ENCODE measurements around the gene SCGB1C1.

Gene SCGB1C1

DNA sequence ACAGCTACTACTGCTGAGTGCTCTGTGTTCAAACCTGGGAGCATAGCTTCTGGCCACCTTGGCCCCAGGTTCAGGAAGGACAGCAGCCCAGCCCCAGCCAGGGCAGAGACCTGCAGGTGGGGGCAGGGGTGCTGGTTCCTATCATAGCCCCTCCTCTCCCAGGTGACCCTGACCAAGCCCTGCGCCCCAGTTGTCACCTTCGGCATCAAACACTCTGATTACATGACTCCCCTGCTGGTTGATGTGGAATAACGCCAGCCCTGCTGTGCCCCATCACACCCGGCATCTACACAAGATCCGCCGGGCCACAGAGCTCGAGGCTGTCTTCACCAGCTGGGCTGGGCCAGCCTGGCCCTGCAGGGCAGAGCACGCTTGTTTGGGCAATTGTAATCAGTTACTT is 6.9 kb downstream of the SCGB1C1 start:
- no peaks in the 10 kb centered on the region for H3K9me3 ChIP-seq (ENCODE audit: control insufficient read depth, insufficient read depth, low read length)
- no peaks in the 10 kb centered on the region for H3K4me1 ChIP-seq (ENCODE audit: control insufficient read depth, insufficient read depth, low read length)
- no peak overlapping the region for H3K9ac ChIP-seq (ENCODE audit: low read depth, low read length)
- peaks cover 2% of the 10 kb centered on the region for H3K36me3 ChIP-seq (ENCODE audit: control insufficient read depth, insufficient read depth, low read length)
- no peak overlapping the region for H3K4me3 ChIP-seq (ENCODE audit: low read depth, low read length)
- H3K27me3 ChIP-seq (ENCODE audit: control insufficient read depth, insufficient read depth, low read length), result no peaks in the 10 kb centered on the region

DNA sequence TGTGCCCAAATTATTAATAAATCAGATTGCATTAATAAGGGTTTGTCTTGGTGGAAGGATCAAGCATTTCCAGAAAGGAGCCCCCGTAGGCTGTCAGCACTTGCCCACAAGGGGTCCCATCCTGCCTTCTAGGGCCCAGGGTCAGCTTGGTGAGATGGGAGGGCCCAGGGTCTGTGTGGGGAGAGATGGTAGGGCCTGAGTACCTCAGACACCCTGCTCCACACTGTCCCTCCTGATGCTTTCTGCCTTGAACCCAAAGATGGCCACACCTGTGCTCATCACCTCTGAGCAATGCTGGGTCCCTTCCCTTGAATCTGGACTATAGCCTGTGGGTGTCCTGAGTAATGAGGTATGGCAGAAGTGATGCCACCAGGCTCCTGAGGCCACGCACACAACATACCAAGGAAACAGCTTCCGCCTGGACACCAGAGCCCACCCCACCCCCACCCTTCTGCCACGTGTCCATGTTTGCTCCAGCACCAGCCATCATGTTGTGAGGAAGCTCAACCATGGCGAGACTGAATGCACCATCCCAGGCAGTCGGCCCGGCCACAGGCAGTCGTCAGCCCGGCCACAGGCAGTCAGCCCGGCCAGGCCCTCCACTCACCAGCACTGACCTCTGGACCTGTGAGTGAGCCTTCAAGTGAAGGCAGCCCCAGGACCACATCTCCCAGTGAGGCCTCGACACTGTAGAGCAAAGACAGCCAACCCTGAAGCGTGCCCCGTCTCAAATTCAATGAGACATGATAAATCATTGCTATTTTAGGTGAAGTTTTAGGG is 7.5 kb downstream of the SCGB1C1 start:
- no peaks in the 10 kb centered on the region for H3K4me1 ChIP-seq (ENCODE audit: control insufficient read depth, insufficient read depth, low read length)
- no peak overlapping the region for H3K9ac ChIP-seq (ENCODE audit: low read depth, low read length)

DNA sequence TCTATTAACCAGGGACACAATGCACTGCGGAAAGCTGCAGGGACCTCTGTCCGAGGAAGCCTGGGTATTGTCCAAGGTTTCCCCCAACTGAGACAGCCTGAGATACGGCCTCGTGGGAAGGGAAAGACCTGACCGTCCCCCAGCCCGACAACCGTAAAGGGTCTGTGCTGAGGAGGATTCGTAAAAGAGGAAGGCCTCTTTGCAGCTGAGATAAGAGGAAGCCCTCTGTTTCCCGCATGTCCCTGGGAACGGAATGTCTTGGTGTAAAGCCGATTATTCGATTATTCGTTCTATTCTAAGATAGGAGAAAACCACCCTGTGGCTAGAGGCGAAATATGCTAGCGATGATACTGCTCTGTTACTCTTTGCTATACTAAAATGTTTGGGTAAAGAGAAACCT is 9.1 kb downstream of the SCGB1C1 start:
- H3K36me3 ChIP-seq (ENCODE audit: control insufficient read depth, insufficient read depth, low read length), result peaks cover 13% of the 10 kb centered on the region

More for the DNA sequence above, 7.5 kb downstream of the SCGB1C1 start:
- H3K4me3 ChIP-seq (ENCODE audit: low read depth, low read length), result no peak overlapping the region
- no peaks in the 10 kb centered on the region for H3K27me3 ChIP-seq (ENCODE audit: control insufficient read depth, insufficient read depth, low read length)
- peaks cover 7% of the 10 kb centered on the region for H3K36me3 ChIP-seq (ENCODE audit: control insufficient read depth, insufficient read depth, low read length)
- H3K9me3 ChIP-seq (ENCODE audit: control insufficient read depth, insufficient read depth, low read length), result no peaks in the 10 kb centered on the region

DNA sequence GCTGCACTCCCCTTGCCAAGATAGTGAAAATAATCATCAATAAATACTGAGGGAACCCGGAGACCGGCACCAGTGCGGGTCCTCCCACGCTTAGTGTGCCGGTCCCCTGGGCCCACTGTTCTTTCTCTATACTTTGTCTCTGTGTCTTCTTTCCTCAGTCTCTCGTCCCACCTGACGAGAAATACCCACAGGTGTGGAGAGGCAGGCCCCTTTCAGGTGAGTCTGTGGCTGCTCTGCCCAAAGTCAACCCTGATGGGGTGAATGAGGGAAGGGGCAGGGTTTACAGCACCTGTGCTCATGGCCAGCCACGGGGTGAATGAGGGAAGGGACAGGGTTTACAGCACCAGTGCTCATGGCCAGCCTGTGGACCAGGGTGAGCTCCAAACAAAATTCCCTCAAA is 9.6 kb downstream of the SCGB1C1 start:
- Histone ChIP-seq H3K9me3 (ENCODE audit: control insufficient read depth, insufficient read depth, low read length) (no peaks in the 10 kb centered on the region), H3K4me1 (ENCODE audit: control insufficient read depth, insufficient read depth, low read length) (no peaks in the 10 kb centered on the region), H3K36me3 (ENCODE audit: control insufficient read depth, insufficient read depth, low read length) (peaks cover 15% of the 10 kb centered on the region)

More for the DNA sequence above, 9.1 kb downstream of the SCGB1C1 start:
- Histone ChIP-seq H3K4me1 (ENCODE audit: control insufficient read depth, insufficient read depth, low read length) (no peaks in the 10 kb centered on the region), H3K9me3 (ENCODE audit: control insufficient read depth, insufficient read depth, low read length) (no peaks in the 10 kb centered on the region), H3K9ac (ENCODE audit: low read depth, low read length) (no peak overlapping the region), H3K4me3 (ENCODE audit: low read depth, low read length) (no peak overlapping the region), H3K27me3 (ENCODE audit: control insufficient read depth, insufficient read depth, low read length) (no peaks in the 10 kb centered on the region)

DNA sequence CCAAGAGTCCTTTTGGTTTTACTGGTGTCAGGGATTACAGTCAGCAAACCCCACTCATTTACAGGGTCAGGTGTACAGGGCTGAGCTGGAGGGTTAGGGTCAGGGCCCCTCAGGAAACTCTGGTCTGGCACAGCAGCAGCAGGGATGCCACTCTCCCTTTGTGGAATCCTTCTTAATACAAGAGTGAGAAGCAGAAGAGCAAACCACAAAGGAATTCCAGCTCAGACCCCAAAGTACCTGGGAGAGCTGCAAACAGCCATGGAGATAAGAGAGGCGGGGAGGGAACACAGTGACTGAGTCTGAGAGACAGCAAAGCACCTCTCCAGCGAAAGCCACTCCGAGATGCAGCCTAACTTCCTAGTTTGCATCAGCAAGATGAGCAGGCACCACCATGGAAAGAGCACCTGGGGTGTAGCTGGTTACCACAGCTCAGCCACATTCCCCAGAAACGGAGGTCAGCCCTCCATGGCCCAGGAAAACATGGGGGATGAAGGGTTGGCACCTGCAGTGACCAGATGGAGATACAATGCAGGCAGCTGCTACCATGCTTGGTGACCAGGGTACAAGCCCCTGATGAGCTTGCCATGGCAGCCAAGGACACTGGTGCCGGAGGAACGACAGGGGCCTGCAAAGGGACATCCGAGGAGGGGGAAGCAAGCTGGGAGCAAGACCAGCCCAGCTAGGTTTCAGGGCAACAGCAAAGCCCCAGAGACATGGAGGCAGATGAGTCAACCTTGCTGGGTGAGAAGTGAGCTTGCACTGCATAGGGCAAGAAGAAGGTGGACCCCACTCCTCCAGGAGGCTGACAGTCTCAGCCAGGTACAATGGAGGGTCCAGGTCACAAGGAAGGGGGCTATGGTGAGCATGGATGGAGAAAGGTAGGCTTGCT is 10.4 kb downstream of the SCGB1C1 start:
- H3K4me3 ChIP-seq (ENCODE audit: low read depth, low read length), result no peak overlapping the region
- no peaks in the 10 kb centered on the region for H3K27me3 ChIP-seq (ENCODE audit: control insufficient read depth, insufficient read depth, low read length)
- peaks cover 15% of the 10 kb centered on the region for H3K36me3 ChIP-seq (ENCODE audit: control insufficient read depth, insufficient read depth, low read length)
- no peak overlapping the region for H3K9ac ChIP-seq (ENCODE audit: low read depth, low read length)
- H3K4me1 ChIP-seq (ENCODE audit: control insufficient read depth, insufficient read depth, low read length), result no peaks in the 10 kb centered on the region
- H3K9me3 ChIP-seq (ENCODE audit: control insufficient read depth, insufficient read depth, low read length), result no peaks in the 10 kb centered on the region

More for the DNA sequence above, 9.6 kb downstream of the SCGB1C1 start:
- H3K9ac ChIP-seq (ENCODE audit: low read depth, low read length), result no peak overlapping the region
- no peaks in the 10 kb centered on the region for H3K27me3 ChIP-seq (ENCODE audit: control insufficient read depth, insufficient read depth, low read length)
- no peak overlapping the region for H3K4me3 ChIP-seq (ENCODE audit: low read depth, low read length)

DNA sequence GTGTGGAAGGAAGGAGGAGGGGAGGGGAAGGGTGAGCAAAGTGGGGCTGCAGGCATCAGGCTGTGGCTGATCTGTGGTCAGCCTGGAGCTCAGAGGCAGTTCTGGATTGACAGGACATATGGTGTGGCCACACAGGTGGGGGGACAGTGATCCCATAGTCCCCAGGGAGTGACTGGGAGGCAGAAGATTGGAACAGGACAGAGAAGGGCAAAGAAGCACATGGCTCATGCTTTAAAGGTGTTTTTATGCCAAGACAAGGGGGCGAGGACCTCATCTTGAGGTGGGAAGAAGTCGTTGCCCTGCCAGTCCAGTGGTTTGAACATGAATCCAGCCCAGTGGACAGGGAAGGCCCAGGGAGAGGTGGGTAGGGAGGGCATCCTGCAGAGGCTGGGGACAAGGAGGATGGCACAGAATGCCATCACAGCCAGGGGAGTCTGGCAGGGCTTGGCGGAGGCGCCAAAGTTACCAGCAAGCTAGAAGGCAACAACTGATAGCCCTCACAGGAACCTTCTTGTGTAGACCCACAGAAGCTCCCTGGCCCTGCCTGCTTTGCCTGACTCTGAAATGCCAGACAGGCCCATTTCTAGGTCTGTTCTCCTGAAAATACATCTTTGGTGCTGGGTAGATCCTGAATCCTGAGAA is 11.2 kb downstream of the SCGB1C1 start:
- no peak overlapping the region for H3K4me3 ChIP-seq (ENCODE audit: low read depth, low read length)
- no peaks in the 10 kb centered on the region for H3K9me3 ChIP-seq (ENCODE audit: control insufficient read depth, insufficient read depth, low read length)
- H3K9ac ChIP-seq (ENCODE audit: low read depth, low read length), result no peak overlapping the region
- H3K27me3 ChIP-seq (ENCODE audit: control insufficient read depth, insufficient read depth, low read length), result no peaks in the 10 kb centered on the region
- H3K4me1 ChIP-seq (ENCODE audit: control insufficient read depth, insufficient read depth, low read length), result no peaks in the 10 kb centered on the region
- H3K36me3 ChIP-seq (ENCODE audit: control insufficient read depth, insufficient read depth, low read length), result peaks cover 15% of the 10 kb centered on the region

DNA sequence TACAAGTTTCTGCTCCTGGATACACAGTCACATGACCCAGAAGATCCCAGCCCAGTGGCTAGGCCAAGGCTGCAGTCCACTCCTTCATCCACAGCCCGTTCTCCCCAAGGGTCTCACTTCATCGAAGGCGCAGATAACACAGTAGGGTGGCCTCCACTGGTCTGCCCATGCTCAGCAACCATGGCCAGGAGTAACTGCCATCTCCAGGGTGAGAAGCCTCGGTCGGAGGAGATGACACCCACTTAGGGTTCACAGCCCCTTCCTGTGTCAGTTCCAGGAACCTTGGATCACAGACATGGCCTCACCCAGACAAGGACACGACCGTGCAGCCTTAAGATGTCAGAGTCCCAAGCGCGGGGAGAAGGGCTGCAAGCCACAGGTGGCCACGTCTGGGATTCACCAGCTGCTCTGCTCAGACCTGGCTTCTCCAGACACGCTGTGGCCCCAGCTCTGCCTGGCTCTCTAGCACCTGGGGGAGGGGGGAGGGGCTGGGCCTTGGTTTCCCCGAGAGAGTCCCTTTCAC is 11.8 kb downstream of the SCGB1C1 start:
- Histone ChIP-seq H3K9ac (ENCODE audit: low read depth, low read length) (no peak overlapping the region), H3K9me3 (ENCODE audit: control insufficient read depth, insufficient read depth, low read length) (no peaks in the 10 kb centered on the region), H3K27me3 (ENCODE audit: control insufficient read depth, insufficient read depth, low read length) (no peaks in the 10 kb centered on the region), H3K4me3 (ENCODE audit: low read depth, low read length) (no peak overlapping the region), H3K4me1 (ENCODE audit: control insufficient read depth, insufficient read depth, low read length) (no peaks in the 10 kb centered on the region), H3K36me3 (ENCODE audit: control insufficient read depth, insufficient read depth, low read length) (peaks cover 18% of the 10 kb centered on the region)

DNA sequence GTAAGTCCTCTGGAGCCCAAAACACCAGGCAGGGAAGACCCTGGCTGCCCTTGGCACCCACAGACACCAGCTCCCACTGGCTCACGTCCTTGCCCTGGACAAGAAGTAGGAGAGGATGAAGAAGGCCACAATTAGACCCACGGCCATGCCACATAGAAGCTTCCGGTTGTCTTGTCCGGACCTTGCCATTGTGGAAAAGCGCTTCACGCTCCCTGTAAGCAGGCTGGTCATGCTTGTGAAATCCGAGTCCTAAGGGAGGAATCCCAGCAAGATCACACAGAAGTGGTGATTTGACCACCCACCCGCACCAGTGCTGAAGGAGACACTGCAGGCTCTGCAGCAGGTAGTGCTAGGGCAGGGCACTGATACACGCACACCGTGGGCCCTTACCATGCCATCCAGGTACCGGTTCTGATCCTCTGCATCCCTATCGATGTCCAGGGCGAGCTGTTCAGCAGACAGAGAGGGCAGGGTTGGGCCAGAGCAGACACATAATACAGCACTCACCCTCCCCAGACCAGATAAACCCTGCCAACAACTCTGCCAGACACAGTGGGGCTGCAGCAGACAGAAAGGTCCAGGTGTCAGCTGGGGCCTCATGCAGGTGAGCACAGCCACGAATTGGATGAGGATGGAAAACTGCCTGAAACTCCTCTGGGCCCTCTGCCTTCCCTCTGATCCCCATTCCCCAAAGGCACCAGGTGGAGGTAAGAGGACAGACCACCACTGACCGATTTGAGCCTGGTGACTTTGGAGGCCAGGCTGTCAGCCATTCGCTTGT is 12.5 kb downstream of the SCGB1C1 start:
- peak overlapping the region; percentile 4 for H3K9ac ChIP-seq (ENCODE audit: low read depth, low read length)
- H3K27me3 ChIP-seq (ENCODE audit: control insufficient read depth, insufficient read depth, low read length), result no peaks in the 10 kb centered on the region
- peaks cover 2% of the 10 kb centered on the region for H3K4me1 ChIP-seq (ENCODE audit: control insufficient read depth, insufficient read depth, low read length)
- peak overlapping the region; percentile 98 for H3K4me3 ChIP-seq (ENCODE audit: low read depth, low read length)
- peaks cover 26% of the 10 kb centered on the region for H3K36me3 ChIP-seq (ENCODE audit: control insufficient read depth, insufficient read depth, low read length)
- no peaks in the 10 kb centered on the region for H3K9me3 ChIP-seq (ENCODE audit: control insufficient read depth, insufficient read depth, low read length)

DNA sequence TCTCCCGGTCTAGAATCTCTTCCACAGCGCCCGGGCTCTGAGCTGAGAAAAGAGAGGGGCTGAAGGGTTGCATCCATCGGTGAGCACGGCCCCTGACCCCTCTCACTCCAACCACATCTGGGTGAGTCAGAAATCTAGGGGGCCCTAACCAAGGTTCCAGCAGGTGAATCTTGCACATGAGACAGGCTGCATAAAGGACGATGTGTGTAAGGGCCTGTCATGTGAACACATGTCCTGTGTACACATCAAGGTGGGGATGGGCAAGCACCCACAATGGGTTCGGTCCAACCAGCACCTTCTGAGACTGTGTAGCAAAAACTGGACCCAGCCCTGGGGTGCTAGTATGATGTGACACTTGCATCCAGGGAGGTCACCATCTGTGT is 13.1 kb downstream of the SCGB1C1 start:
- no peaks in the 10 kb centered on the region for H3K9me3 ChIP-seq (ENCODE audit: control insufficient read depth, insufficient read depth, low read length)
- peaks cover 31% of the 10 kb centered on the region for H3K36me3 ChIP-seq (ENCODE audit: control insufficient read depth, insufficient read depth, low read length)
- peaks cover 2% of the 10 kb centered on the region for H3K4me1 ChIP-seq (ENCODE audit: control insufficient read depth, insufficient read depth, low read length)
- peak overlapping the region; percentile 98 for H3K4me3 ChIP-seq (ENCODE audit: low read depth, low read length)
- no peaks in the 10 kb centered on the region for H3K27me3 ChIP-seq (ENCODE audit: control insufficient read depth, insufficient read depth, low read length)
- H3K9ac ChIP-seq (ENCODE audit: low read depth, low read length), result peak overlapping the region; percentile 4

DNA sequence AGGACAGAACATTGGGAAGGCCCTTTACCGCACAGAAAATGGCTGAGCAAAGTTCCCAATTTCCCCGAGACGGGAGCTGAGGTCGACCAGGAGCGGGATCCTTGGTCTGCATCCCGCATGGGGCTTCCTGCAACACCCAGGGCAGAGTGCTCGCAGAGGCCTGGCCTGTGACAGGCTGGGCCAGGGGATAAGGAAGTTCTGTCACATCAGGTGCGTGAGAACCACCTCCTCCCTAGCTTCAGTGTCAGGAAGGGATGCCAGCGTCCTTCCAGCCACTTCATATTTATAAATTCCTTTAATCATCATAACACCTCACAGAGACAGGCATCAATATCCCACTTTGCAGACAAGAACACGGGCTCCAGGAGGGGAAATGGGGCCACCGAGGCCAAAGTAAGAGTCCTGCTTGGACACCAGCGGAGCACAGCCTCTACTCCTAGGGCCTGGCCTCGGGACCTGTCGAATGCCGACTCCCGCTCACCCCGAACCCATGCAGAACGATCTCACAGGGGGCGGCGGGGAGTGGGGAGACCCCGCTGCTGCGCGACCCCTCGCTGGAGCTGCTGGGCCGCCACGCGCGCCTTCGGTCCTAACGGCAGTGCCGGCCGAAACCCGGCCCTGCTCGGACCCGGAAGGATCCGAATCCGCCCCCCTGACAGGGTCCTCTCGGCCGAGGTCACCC is 13.8 kb downstream of the SCGB1C1 start:
- Histone ChIP-seq H3K4me3 (ENCODE audit: low read depth, low read length) (peak overlapping the region; percentile 98), H3K4me1 (ENCODE audit: control insufficient read depth, insufficient read depth, low read length) (peaks cover 2% of the 10 kb centered on the region), H3K36me3 (ENCODE audit: control insufficient read depth, insufficient read depth, low read length) (peaks cover 36% of the 10 kb centered on the region), H3K9me3 (ENCODE audit: control insufficient read depth, insufficient read depth, low read length) (no peaks in the 10 kb centered on the region), H3K27me3 (ENCODE audit: control insufficient read depth, insufficient read depth, low read length) (no peaks in the 10 kb centered on the region), H3K9ac (ENCODE audit: low read depth, low read length) (peak overlapping the region; percentile 96)

Data from iPS-15b (cell line).